GM06990 (cell line): ENCODE results near the gene NBPF6.
"Not testable (repeated sequence)": the region's sequence is repeated elsewhere in the genome, so short reads cannot be mapped to it uniquely, and the experiment has no call there.

Experiments
- DNase-seq: peaks from one replicate; pipeline ENCODE4 v3.0.0-alpha.2; 2011; ENCODE audit not compliant: insufficient read length; ENCODE audit errors: extremely low read depth
- H3K27me3 ChIP-seq: replicated peaks from 2 replicates; pipeline ENCODE4 v1.6.0; 2011; ENCODE audit warnings: low read length; ENCODE audit not compliant: control insufficient read depth, insufficient read depth
- H3K36me3 ChIP-seq: 2 replicates; pipeline ENCODE4 v1.5.1; 2011; ENCODE audit warnings: low read length; ENCODE audit not compliant: control insufficient read depth, insufficient read depth
- H3K4me3 ChIP-seq: replicated peaks from 2 replicates; pipeline ENCODE4 v1.5.1; 2011; ENCODE audit warnings: low read depth, mild to moderate bottlenecking, control low read depth, low read length

The NBPF6 gene

GRCh38 chr1:108450043-108450442 is at the start of gene NBPF6:
Gene NBPF6, plus strand, starts transcription at chr1:108450343. Its CDS starts 259 bp downstream, at chr1:108450602.
- not testable (repeated sequence) for H3K36me3 ChIP-seq, DNase-seq, H3K4me3 ChIP-seq, H3K27me3 ChIP-seq

DNA sequence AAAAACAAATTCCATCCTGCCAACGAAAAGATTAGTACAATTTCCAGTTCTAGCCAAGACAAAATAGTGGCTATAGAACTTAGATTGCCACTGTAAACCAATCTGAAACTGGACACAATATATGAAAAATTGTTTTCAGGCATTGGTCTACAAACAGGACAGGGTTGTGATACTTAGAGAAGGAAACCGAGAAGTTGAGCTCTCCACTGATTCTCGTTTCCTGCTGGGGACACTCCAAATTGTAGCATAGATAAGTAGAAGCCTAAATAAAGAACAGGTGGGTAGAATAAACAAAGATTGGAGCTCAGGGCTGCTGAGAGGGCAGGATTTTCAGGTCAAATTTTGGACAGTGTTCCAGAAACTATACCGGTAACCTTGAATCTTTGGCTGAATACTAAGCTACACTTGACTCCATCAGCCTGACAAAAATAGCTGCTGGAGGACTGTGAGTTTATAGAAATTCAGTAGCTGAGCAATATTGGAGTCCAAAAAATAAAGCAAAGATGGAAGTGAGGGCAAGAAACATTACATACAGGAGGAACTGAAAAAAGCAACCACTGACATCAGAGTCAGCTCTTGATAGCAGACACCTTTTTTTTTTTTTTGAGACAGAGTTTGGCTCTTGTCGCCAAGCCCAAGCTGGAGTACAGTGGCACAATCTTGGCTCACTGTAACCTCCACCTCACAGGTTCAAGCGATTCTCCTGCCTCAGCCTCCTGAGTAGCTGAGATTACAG is 38.9 kb upstream of the NBPF6 start:
- H3K36me3 ChIP-seq, DNase-seq, H3K4me3 ChIP-seq, H3K27me3 ChIP-seq: not testable (repeated sequence)

- not testable (repeated sequence) for H3K27me3 ChIP-seq, DNase-seq, H3K36me3 ChIP-seq, H3K4me3 ChIP-seq
Observed at GRCh38 chr1:108420129-108420528, 30.0 kb upstream of the NBPF6 start.

GRCh38 chr1:108421061-108421916 is 28.9 kb upstream of the NBPF6 start:
- DNase-seq, H3K36me3 ChIP-seq, H3K4me3 ChIP-seq, H3K27me3 ChIP-seq: not testable (repeated sequence)

GRCh38 chr1:108426877-108427276 is 23.3 kb upstream of the NBPF6 start:
- H3K36me3 ChIP-seq, DNase-seq, H3K27me3 ChIP-seq, H3K4me3 ChIP-seq: not testable (repeated sequence)

GRCh38 chr1:108432002-108432401 is 18.1 kb upstream of the NBPF6 start:
- H3K27me3 ChIP-seq, H3K36me3 ChIP-seq, H3K4me3 ChIP-seq, DNase-seq: not testable (repeated sequence)

DNA sequence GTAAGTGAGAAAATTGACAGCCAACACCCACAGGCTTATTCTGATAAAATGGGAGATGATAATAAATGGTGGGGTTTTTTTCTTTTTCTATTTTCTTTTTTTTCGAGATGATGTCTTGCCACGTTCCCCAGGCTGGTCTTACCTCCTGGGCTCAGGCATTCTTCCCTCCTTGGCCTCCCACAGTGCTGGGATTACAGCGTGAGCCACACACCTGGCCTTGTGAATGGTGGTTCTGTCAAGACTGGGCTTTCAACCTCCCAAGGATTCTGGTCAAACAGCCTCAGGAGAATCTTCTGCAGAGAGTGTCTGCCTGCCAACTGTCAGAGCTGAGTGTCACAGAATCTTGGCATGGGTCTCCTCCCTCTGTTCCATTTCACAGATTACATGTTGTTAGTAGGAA is 16.7 kb upstream of the NBPF6 start:
- not testable (repeated sequence) for H3K36me3 ChIP-seq, H3K4me3 ChIP-seq, DNase-seq, H3K27me3 ChIP-seq

DNA sequence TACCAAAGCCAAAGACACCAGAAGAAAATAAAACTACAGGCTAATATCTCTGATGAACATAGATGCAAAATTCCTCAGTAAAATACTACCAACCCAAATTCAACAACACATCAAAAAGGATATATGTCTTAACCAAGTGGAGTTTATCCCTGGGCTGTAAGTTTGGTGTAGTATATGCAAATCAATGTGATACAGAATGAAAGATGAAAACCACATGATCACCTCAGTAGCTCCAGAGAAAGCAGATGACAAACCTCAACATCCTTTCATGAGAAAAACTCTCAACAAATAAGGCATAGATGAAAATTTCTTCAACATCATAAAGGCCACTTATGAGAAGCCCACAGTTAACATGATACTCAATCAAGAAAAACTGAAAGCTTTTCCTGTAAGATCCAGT is 11.6 kb upstream of the NBPF6 start:
- not testable (repeated sequence) for H3K36me3 ChIP-seq, H3K27me3 ChIP-seq, H3K4me3 ChIP-seq, DNase-seq

DNA sequence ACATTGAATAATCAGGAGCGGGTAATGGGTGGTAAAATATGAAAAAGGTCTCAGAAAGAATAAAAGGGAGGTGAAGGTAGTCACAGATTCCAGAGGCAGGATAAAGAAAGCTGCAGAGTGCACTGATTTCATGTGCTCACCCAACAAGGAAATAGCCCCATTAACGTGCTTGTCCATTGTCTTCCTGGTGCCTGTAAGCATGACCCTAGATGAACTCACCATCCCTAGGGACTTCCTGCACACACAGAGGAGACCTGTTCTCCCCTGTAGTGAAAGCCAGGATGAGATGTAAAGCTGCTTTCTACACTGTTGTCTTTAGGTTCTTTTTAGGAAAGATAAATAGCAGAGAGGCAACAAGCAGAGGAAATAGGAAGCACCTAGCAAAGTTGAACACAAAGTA is 4.4 kb downstream of the NBPF6 start:
- H3K27me3 ChIP-seq, H3K4me3 ChIP-seq, H3K36me3 ChIP-seq, DNase-seq: not testable (repeated sequence)

DNA sequence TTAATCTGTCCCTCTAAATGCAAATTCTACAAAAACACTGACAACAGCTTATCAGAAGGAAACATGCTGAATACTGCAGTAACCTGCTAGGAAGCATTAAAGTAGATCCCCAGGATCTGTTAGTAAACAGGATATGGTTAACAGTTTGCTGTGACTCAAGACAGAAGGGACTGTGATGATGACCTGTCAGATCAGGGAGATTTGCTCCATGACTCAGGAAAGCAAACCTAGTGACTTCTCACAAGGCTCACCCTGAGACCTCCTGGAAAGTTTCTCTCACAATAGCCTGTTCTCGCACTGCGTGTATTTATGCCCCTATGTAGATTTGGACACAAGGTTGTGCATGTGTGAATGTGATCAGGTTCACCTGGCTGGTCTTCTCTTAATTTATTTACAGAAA is 8.5 kb downstream of the NBPF6 start:
- not testable (repeated sequence) for H3K36me3 ChIP-seq, DNase-seq, H3K4me3 ChIP-seq, H3K27me3 ChIP-seq

GRCh38 chr1:108461758-108462157 is 11.6 kb downstream of the NBPF6 start:
- not testable (repeated sequence) for H3K27me3 ChIP-seq, H3K4me3 ChIP-seq, DNase-seq, H3K36me3 ChIP-seq

- H3K4me3 ChIP-seq, DNase-seq, H3K27me3 ChIP-seq, H3K36me3 ChIP-seq: not testable (repeated sequence)
Observed at GRCh38 chr1:108463962-108464361, 13.8 kb downstream of the NBPF6 start.

DNA sequence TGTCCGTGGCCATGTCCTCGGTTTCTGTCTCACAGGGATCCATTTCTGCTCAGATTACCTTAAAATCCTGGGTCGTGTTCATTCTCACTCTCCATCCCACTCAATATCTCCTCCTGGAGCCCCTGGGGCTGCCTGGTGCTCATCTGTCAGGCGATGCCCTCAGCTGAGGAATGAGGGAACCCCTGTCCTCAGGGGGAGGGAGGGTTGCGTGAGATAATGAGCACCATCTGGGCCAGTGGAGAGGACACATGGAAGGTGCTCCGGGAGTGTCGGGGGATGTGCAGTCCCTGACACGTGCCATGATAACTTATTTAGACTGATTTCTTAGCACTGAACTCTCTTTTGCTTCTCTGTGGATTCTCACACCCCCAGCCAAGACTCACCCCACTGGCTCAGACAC is 16.0 kb downstream of the NBPF6 start:
- not testable (repeated sequence) for DNase-seq, H3K27me3 ChIP-seq, H3K36me3 ChIP-seq, H3K4me3 ChIP-seq

DNA sequence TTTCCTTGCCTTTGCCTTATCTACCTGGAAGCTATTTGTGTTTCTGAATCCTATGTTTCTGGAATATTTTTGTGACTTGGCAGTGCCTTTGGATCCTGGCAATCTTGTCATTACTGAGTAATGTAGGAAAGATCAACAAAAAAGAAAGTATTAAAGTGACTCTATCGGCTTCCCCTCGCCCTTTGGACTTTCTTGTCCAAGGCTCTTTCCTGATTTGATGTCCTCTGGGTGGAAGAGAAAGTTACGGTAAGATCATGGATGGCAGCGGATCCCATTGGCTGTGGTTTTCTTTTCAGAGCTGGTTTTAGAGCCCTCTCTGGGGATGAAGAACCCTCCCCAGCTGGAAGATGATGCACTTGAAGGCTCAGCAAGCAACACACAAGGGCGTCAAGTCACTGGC is 17.0 kb downstream of the NBPF6 start:
- not testable (repeated sequence) for H3K36me3 ChIP-seq, H3K27me3 ChIP-seq, DNase-seq, H3K4me3 ChIP-seq
